Tibial nerve (tissue), 4 donors: Measurements from ENCODE around the gene DISC1.

Source experiments
- CTCF ChIP-seq, 5 experiments: fragments of 200-600 bp in 3 of 5; fragments of 450-650 bp in 2 of 5; sonication (generic) in 3 of 5; IDR thresholded peaks; one replicate each; pipeline ENCODE4 v1.5.1; 2016 to 2019; ENCODE audit warnings: antibody characterized with exemption in 5 of 5, mild to moderate bottlenecking in 3 of 5, moderate library complexity in 2 of 5
- EP300 ChIP-seq, 2 donors: sonication (generic); formaldehyde crosslinking; IDR thresholded peaks; one replicate each; pipeline ENCODE4 v1.6.1; 2017; ENCODE audit warnings: antibody characterized with exemption in 2 of 2, mild to moderate bottlenecking in 1 of 2

- TF ChIP-seq CTCF (IDR thresholded peaks at IDR 0.05): no peak
- TF ChIP-seq EP300 (IDR thresholded peaks at IDR 0.05): no peak
Observed at GRCh38 chr1:232019026-232019340, 392.4 kb downstream of the DISC1 start.
